HCT116 (cell line): ENCODE results near the gene RYR2.

Experiments used
- CBX3 ChIP-seq: IDR thresholded peaks from 2 replicates; pipeline ENCODE4 v1.6.1; 2012; ENCODE audit warnings: low read depth
- EGR1 ChIP-seq: IDR thresholded peaks from 2 replicates; pipeline ENCODE4 v1.6.1; 2012; ENCODE audit warnings: low read depth
- ELF1 ChIP-seq: IDR thresholded peaks from 2 replicates; pipeline ENCODE4 v1.6.1; 2012; ENCODE audit warnings: low read depth, borderline replicate concordance
- EZH2 ChIP-seq: fragments of 200-600 bp; sonication (generic); IDR thresholded peaks from 2 replicates; pipeline ENCODE4 v1.6.1; 2017; ENCODE audit warnings: antibody characterized with exemption, mixed run types
- EZH2phosphoT487 ChIP-seq: fragments of 200-600 bp; IDR thresholded peaks from 2 replicates; pipeline ENCODE4 v1.6.1; 2018; ENCODE audit warnings: antibody characterized with exemption, borderline replicate concordance
- POLR2A ChIP-seq: IDR thresholded peaks from 2 replicates; pipeline ENCODE4 v1.7.0; 2011; ENCODE audit warnings: borderline replicate concordance; ENCODE audit not compliant: insufficient read depth, insufficient read length; ENCODE audit errors: extremely low read depth
- POLR2AphosphoS5 ChIP-seq: IDR thresholded peaks from 2 replicates; pipeline ENCODE4 v1.6.1; 2011; ENCODE audit warnings: mild to moderate bottlenecking, low read depth, low read length, moderate library complexity
- TCF7L2 ChIP-seq: IDR thresholded peaks from 2 replicates; pipeline ENCODE4 v1.7.0; 2011; ENCODE audit warnings: borderline replicate concordance, inconsistent platforms; ENCODE audit not compliant: insufficient read depth, insufficient read length; ENCODE audit errors: extremely low read depth
- YY1 ChIP-seq: IDR thresholded peaks from 2 replicates; pipeline ENCODE4 v1.6.1; 2011; ENCODE audit warnings: low read length, low read depth, moderate library complexity, mild to moderate bottlenecking; ENCODE audit not compliant: insufficient replicate concordance; ENCODE audit errors: extremely low read depth
- TF ChIP-seq, protein P1 (sequence below): IDR thresholded peaks from 2 replicates; pipeline ENCODE4 v1.6.1; 2012
- TF ChIP-seq, protein P2 (sequence below), 3 experiments: fragments of 200-600 bp in 1 of 3; sonication (generic) in 1 of 3; IDR thresholded peaks in 2 of 3; conservative IDR thresholded peaks in 1 of 3; 2 replicates each; pipeline ENCODE4 v1.5.1; 2012 to 2017; ENCODE audit warnings: low read depth in 2 of 3, low read length in 2 of 3, antibody characterized with exemption in 1 of 3, borderline replicate concordance in 1 of 3, control low read depth in 1 of 3, mild to moderate bottlenecking in 1 of 3, mixed read lengths in 1 of 3, mixed run types in 1 of 3, moderate library complexity in 1 of 3; ENCODE audit not compliant: insufficient read depth in 1 of 3
- TF ChIP-seq, protein P3 (sequence below): IDR thresholded peaks from 2 replicates; pipeline ENCODE4 v1.6.1; 2012

DNA sequence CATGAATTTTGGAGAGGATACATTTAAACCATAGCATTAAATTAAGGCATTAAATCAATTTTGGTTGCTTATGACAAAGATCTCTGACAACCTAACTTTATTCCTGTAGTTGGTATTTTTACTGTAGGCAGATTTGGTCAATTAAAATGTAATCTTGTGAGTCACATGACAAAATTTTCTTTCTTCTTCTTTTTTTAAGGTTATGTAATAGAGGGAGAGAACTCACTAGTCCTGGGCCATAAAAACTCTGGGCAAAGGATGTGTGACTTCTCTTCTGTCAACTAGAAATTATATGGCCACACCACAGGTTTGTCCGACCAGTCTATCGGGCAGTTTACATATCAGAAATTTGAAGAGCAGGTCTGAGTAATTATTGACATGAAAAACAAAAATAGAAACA, 181.4 kb downstream of the RYR2 start:
- TF ChIP-seq EZH2 = no peak
- TF ChIP-seq, protein P1, sequence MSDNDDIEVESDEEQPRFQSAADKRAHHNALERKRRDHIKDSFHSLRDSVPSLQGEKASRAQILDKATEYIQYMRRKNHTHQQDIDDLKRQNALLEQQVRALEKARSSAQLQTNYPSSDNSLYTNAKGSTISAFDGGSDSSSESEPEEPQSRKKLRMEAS = no peak
- no peak for TF ChIP-seq POLR2A
- TF ChIP-seq ELF1 = no peak
- TF ChIP-seq, protein P2, sequence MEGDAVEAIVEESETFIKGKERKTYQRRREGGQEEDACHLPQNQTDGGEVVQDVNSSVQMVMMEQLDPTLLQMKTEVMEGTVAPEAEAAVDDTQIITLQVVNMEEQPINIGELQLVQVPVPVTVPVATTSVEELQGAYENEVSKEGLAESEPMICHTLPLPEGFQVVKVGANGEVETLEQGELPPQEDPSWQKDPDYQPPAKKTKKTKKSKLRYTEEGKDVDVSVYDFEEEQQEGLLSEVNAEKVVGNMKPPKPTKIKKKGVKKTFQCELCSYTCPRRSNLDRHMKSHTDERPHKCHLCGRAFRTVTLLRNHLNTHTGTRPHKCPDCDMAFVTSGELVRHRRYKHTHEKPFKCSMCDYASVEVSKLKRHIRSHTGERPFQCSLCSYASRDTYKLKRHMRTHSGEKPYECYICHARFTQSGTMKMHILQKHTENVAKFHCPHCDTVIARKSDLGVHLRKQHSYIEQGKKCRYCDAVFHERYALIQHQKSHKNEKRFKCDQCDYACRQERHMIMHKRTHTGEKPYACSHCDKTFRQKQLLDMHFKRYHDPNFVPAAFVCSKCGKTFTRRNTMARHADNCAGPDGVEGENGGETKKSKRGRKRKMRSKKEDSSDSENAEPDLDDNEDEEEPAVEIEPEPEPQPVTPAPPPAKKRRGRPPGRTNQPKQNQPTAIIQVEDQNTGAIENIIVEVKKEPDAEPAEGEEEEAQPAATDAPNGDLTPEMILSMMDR (IDR thresholded peaks at IDR 0.05 in 2 of 3, conservative IDR thresholded peaks at IDR 0.05 in 1 of 3; ENCODE audit: borderline replicate concordance in 1 of 3, insufficient read depth in 1 of 3, low read depth in 2 of 3, low read length in 2 of 3) = no peak
- TF ChIP-seq EGR1 = no peak
- TF ChIP-seq, protein P3, sequence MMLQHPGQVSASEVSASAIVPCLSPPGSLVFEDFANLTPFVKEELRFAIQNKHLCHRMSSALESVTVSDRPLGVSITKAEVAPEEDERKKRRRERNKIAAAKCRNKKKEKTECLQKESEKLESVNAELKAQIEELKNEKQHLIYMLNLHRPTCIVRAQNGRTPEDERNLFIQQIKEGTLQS = no peak
- no peak for TF ChIP-seq POLR2AphosphoS5
- no peak for TF ChIP-seq TCF7L2
- no peak for TF ChIP-seq CBX3
- TF ChIP-seq EZH2phosphoT487 = no peak
- no peak for TF ChIP-seq YY1
